ENCODE measurements around the gene ARHGAP12.
A peak's percentile ranks its signal among the peaks of the same experiment; 100 is the strongest.

ARHGAP12 gene

GRCh38 chr10:31816318-31816717 is 112.3 kb downstream of the ARHGAP12 start:
- peak; percentile 93 for DNase-seq

DNA sequence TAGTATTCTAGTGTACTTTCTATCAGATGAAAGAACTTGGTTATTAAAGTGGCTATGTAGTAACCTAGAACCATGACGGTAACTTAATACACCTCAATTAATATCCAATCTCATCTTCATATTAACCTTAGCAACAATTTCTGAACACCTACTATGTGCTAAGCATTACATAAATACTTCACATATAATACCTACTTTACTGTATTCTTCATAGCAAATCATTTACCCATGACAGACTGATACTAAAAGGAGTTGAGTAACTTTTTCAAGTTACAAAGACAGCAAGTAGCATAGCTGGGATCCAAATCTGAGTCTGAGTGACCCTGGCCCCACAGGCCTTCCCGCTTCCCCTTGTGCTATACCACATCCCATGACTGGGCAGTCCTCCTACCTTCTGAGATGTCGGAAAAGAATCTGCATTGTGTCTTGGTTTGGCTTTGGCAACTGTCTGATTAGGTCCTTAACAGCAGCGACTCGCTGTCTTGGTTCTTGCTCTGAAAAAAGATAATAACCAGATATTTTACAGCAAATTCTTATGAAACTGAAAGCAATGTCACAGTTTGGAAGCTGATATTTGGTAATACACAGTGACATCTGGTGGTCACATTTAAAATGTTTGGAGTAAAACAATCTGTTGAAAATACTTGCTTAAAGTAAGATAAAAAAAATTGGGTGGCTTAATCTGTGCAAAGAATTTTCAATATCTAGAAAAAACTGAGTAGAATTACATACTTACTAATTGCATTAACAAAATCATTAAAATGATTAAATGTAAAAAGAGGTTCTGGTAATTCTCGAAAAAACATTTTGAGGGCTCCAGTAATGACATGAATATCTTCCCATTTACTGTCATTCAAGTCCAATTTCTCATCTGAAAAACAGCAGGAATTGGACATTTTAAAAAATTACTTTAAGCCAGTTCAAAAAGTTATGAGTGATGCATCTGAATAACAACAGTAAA is 120.1 kb downstream of the ARHGAP12 start:
- peak; percentile 80 for DNase-seq

DNA sequence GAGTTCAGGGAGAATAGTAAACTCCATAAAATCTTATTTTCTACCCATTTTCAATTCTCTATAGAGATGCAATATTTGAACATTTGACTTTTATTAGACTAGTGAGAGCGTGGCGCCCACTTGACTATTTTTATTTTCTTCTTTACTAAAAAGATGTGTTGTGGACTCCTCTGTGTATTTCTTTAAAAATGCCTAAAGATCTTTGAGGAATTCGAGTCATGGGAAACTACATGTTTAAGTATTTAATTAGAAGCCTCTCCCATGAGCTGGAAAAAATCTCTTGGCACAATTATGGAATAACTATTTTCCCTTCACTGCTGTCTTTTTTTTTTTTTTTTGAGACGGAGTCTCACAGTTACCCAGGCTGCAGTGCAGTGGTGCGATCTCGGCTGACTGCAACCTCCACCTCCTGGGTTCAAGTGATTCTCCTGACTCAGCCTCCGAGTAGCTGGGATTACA is 124.2 kb downstream of the ARHGAP12 start:
- DNase-seq, result peak; percentile 67

DNA sequence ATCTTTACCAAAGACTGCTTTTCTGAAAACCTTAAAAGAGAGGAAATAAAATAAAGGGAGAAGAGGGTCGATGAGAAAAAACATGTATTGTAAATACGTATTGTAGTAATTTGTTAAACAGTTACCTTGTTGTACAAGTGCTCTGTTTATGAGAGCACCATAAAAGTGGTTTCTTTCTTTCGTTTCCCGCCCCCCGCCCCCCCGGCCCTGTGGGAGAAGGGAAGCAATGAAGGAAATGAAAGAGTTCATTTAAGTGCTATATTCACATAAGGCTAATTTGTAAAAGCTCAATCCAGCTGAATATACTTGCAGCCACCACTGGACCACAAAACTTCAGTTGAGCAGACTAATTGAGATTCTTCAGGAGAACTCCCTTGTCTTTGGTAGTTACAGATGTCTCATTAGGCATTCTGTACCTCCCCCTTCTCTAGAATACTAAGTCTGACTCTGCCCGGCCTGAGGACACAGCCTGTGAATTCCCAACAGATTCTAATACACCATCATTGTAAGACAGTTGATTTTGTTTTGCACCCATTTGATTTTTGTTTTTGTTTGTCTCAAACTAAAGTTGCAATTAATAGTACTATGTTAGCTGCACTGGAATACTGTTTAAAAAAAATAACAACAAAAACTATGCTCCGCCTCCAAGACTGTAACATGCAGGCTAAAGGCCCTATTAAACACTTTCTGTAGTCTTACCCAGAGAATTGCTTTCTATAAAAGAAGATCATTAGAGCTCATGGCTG is 124.9 kb downstream of the ARHGAP12 start:
- DNase-seq, result peak; percentile 69

DNA sequence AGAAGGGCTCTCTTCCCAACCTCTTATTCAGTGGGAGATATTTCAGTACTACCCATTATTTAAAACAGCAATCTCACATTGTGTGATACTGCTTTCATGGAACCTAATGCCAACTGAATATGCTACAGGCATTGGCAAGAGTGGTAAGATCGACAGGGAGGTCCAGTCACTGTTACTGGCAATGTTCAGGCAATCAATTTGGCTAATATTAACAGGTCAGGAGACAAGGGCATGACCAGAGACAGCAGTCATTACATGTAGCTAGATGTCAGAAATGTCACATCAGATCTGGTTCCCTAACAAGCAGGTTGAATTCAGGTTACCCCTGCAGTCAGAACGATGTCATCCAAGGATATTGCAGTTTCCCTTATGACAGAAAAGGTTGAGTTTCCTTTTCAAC is 129.4 kb downstream of the ARHGAP12 start:
- no peak for DNase-seq

DNA sequence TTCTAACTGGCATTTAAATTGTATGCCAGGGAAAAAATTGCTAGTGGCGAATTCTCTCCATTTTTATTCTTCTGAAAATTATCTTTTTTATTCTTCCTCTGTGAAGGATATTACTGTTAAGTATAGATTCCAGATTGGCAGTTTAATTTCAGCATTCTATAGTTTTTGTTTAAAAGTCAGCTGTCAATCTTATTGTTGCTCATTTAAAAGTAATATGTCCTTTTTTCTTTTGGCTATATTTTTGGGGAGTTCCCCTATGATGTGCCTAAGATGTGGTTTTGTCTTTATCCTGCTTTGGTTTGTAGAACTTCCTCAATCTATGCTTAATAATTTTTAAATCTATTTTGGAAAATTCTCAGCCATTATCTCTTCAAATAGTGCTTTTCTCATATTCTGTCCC is 135.9 kb downstream of the ARHGAP12 start:
- DNase-seq, result no peak

DNA sequence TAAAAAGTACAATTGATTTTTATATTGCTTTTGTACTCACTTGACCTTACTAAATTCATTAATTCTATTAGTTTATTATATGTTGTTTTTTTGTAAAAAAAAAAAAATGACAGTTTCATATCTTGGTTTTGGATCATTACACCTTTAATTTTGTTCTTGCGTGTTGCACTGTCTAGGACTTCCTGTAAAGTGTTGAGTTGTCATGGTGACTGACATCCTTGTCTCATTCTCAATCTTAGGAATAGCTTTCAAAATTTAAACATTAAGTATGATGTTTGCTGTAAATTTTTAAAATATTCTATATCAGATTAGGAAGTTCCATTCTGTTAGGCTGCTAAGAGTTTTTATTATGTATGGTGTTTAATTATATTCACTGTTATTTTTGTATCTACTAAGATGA is 139.1 kb downstream of the ARHGAP12 start:
- DNase-seq, result no peak

DNA sequence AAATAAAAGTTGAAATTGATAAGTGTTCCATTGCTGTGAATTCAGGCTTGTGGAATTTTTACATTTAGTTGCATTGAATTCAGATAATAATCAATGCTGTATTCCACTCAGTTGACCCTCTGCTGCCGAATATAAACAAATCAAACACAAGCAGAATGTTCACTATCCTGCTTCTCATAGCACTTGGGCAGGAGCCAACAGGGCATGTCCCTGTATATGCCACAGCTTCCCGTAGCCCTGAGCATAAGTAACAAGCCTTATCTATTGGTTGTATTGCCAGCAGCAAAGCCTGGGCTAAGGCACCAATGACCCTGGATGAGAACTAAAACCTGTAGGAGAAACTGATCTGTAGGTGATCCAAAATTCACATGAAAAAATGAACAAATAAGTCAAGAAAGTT is 145.9 kb downstream of the ARHGAP12 start:
- no peak for DNase-seq

DNA sequence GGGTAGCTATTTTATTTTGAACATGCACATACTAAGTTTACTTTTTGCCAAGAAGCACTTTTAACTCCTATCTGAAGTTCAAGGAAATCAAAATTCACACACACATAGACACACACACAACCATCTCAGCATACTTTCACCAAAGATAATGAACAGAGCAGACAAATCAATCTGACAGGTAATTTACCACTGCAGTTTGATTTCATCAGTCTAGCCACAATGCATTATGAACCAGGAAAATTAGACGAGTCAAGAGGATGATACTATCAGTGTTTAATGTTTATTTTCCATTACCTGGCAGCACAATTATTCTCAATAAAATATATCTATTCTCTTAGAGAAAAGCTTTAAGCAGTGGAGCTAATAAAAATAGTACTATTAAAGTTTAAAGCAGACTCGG is 147.9 kb downstream of the ARHGAP12 start:
- no peak for DNase-seq

GRCh38 chr10:31778627-31779026 is 150.0 kb downstream of the ARHGAP12 start:
- peak; percentile 15 for DNase-seq

- DNase-seq, result no peak
Measured at GRCh38 chr10:31776159-31776558, 152.5 kb downstream of the ARHGAP12 start.

DNA sequence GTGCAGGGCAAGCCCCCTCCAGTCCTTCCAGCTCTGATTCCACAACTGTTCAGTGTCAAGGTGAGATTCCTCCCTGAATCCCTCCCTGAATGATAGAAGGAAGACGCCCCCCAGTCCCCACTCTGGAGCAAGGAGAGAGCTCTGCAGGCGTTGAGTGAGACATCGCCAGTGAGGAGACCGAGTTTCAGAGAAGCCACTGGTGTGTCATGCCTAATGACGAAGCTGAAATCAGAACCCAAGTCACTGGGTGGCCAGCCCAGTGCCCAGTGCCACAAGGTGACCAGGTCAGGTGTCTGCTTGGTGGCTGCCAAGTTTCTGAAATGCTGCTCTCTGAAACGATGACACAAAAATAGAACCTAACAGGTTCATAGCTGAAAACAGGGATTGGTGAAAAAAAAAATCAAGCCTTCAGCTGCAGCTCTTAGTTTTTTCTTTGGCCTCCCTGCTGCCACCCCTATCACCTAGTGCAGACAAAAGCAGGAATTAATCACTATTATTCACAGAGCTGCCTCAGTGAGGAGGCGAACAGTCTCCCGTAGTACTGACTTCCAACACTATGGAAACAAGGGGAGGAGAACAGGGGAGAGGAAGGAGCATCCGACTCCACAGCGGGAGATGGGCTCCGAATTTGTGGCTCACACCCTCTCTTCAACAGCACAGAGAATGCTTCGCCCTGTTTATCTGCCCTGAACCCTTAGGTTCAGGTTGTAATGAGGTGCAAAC is 153.5 kb downstream of the ARHGAP12 start:
- DNase-seq, result no peak

DNA sequence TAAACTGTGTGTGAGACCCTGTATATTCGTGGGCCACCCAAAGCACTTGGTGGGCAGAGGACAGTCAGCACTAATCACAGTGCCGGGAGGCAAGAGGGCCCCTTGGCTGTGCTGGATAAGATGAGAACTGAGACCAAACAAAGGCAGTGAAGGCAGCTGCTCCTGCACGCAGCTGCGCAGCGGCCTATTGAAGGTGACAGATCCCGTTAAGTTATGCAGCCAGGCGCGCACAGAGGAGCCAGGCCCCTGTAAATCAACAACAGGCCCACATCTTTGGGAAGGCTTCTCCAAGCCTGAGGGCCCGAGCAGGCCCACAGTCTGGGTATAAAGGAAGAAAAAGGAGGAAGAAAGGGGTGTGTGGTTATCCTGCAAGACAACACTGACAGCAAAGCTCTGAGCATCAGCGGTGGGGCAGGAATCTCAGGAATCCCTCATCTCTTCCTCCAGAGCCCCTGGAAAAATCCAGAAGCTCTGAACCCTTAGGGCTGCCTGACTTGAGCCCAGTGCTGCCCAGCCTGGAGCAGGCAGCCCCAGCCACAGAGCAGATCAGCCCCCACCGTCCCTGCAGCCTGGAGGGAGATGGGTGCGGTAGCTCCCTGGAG is 154.2 kb downstream of the ARHGAP12 start:
- peak; percentile 65 for DNase-seq

GRCh38 chr10:31773749-31774298 is 154.8 kb downstream of the ARHGAP12 start:
- no peak for DNase-seq

GRCh38 chr10:31771331-31771831 is 157.2 kb downstream of the ARHGAP12 start:
- DNase-seq, result peak; percentile 56

- no peak for DNase-seq
Measured at GRCh38 chr10:31770307-31770902, 158.2 kb downstream of the ARHGAP12 start.

DNA sequence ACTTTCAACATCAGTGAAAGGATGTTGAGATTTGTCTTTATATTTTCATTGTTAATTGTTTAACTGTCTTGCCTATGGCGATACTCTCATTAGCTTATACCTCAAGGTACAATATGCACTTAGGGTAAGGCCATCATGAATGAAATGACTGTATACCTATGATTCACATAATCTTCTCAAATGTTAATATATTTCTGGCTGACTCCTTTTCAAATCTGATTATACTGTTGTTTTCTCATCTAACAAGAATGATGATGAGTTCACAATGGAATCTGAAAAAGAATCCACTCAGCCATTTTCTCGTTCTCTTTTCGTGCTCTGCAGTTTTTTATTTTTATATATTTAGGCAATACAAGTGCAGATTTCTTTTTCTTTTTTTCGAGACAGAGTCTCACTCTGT is 159.1 kb downstream of the ARHGAP12 start:
- DNase-seq, result peak; percentile 86

- DNase-seq, result peak; percentile 89
Measured at GRCh38 chr10:31768935-31769334, 159.7 kb downstream of the ARHGAP12 start.

DNA sequence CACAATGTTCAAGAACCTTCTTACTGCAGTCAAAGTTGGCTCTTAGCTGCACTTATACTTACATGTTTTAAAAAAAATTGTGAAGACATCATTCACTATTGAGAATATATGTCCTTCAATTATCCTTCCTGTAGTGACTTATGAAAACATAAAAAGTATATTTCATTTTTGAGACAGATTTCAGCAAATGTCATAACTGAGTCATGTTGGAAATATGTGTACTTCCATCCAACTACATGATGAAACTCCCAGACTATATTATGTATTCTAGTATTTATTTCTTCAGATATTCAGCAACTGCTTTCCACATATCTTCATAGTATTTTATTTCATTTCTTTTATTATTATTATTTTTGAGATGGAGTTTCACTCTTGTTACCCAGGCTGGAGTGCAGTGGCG is 160.2 kb downstream of the ARHGAP12 start:
- DNase-seq, result peak; percentile 86

- peak; percentile 69 for DNase-seq
Measured at GRCh38 chr10:31765541-31765940, 163.1 kb downstream of the ARHGAP12 start.

DNA sequence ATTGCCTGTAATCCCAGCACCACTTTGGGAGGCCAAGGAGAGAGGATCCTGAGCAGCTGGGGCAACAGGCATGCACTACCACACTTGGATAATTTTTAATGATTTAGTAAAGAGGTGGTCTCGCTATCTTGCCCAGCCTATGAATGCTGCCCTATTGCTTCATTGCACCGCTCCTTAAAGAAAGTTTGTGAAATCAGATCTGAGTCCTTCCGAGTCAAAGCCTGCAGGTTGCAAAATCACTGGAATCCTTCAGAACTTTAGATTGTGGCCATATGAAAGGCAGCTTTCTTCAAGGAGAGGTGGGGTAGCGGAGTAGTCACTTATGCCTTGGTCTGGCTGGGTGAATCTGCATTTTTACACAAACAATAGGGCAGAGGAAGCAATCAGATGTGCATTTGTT is 166.3 kb downstream of the ARHGAP12 start:
- DNase-seq, result no peak

DNA sequence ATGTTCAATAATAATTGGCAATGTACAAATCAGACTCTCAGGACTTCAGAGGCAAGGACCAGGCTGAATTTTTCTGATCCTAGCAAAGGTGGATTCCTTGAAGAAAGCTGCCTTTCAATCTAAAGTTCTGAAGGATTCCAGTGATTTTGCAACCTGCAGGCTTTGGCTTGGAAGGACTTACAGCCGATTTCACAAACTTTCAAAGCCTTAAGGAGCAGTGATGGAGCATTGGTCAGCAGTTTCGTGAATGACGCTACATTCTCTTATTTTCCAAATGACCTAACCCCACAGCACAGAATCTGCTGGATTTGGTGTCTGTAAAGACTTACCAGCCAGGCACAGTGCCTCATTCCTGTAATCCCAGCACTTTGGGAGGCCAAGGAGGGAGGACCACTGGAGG is 167.5 kb downstream of the ARHGAP12 start:
- DNase-seq, result no peak

All from fibroblast of skin of right biceps (primary cell).